ENCODE results near the gene CUBN. TPM values are rescaled to one million over a fixed set of nuclear protein-coding genes. Genes with fewer than 3 reads are reported as not detected.

The CUBN gene
- total RNA-seq, 2 donors from 2014 or later: 2.6 to 3.6 TPM

DNA sequence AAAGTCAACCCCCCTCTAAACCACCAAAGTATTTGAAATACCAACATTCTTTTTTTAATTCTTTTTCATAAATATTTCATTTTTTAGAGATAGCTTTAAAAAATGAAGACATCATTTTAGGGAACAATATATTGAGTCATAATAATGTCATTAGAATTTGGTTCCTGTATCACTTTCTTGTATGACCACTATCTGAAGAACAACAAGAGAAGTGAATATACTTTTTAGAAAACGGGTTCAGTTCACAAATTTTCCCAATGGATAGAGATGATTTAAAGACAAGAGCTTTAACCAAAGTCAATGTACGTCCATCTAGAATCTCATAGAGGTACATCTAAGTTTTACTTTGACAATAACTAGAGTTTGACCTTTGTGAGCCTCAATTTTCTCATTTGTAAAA lies 48.2 kb downstream of the CUBN start:
- H3K4me1 ChIP-seq: no peaks in the 10 kb centered on the region
- ATAC-seq (no peak), DNase-seq (no peak)
- TF ChIP-seq, protein P1, sequence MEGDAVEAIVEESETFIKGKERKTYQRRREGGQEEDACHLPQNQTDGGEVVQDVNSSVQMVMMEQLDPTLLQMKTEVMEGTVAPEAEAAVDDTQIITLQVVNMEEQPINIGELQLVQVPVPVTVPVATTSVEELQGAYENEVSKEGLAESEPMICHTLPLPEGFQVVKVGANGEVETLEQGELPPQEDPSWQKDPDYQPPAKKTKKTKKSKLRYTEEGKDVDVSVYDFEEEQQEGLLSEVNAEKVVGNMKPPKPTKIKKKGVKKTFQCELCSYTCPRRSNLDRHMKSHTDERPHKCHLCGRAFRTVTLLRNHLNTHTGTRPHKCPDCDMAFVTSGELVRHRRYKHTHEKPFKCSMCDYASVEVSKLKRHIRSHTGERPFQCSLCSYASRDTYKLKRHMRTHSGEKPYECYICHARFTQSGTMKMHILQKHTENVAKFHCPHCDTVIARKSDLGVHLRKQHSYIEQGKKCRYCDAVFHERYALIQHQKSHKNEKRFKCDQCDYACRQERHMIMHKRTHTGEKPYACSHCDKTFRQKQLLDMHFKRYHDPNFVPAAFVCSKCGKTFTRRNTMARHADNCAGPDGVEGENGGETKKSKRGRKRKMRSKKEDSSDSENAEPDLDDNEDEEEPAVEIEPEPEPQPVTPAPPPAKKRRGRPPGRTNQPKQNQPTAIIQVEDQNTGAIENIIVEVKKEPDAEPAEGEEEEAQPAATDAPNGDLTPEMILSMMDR (IDR thresholded peaks at IDR 0.05): no peak
- TF ChIP-seq POLR2A (IDR thresholded peaks at IDR 0.05): no peak
- no peak overlapping the region for H3K4me3 ChIP-seq
- no peak overlapping the region for H3K27ac ChIP-seq
- WGBS, 2 donors: 67 to 76% methylated on average over 2 of the region's 2 CpGs
- intact Hi-C loops (cut with DNase I): no loop called here
- H3K27me3 ChIP-seq: no peaks in the 10 kb centered on the region
- no peaks in the 10 kb centered on the region for H3K9me3 ChIP-seq
- no peaks in the 10 kb centered on the region for H3K36me3 ChIP-seq (replicated peaks in 1 of 2; ENCODE audit: insufficient read depth in 1 of 2, low read depth in 2 of 2)

- intact Hi-C loops (cut with DNase I): no loop called here
- DNase-seq: no peak
- Histone ChIP-seq H3K36me3 (replicated peaks in 1 of 2; ENCODE audit: insufficient read depth in 1 of 2, low read depth in 2 of 2) (no peaks in the 10 kb centered on the region), H3K27me3 (no peaks in the 10 kb centered on the region), H3K4me3 (no peak overlapping the region), H3K9me3 (no peaks in the 10 kb centered on the region), H3K27ac (no peak overlapping the region), H3K4me1 (no peaks in the 10 kb centered on the region)
- TF ChIP-seq POLR2A (IDR thresholded peaks at IDR 0.05): no peak
- TF ChIP-seq, protein P1 (IDR thresholded peaks at IDR 0.05): no peak
- 76 to 84% methylated on average over 2 of the region's 2 CpGs for WGBS, 2 donors
- ATAC-seq: no peak
These were observed 51.7 kb downstream of the CUBN start for GRCh38 chr10:17077890-17078289.

DNA sequence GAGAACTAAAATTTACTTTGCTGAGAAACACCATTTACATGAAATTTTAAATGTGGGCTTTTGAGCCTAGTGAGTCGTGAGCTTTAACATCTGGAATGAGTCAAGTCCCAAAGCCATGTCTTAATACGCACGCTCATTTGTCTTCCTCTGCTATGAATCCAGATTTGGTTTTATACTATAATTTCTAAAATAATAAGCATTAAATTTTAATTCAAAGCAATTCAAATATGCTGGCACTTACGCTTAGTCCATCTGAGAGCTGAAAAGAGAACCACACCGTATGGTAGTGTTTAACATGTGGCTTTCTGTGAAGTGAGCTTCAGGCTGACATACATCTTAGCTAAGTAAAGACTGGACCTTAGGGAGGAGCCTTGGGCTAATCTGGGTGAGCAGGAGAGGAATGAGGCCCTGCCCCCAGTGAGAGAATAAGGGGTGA lies 52.2 kb downstream of the CUBN start:
- Histone ChIP-seq H3K27me3 (no peaks in the 10 kb centered on the region), H3K4me1 (no peaks in the 10 kb centered on the region), H3K4me3 (no peak overlapping the region), H3K36me3 (replicated peaks in 1 of 2; ENCODE audit: insufficient read depth in 1 of 2, low read depth in 2 of 2) (no peaks in the 10 kb centered on the region), H3K27ac (no peak overlapping the region), H3K9me3 (no peaks in the 10 kb centered on the region)
- no peak for ATAC-seq
- 77 to 88% methylated on average over 5 of the region's 5 CpGs for WGBS, 2 donors
- no peak for DNase-seq
- intact Hi-C loops (cut with DNase I): no loop called here
- TF ChIP-seq, protein P1 (IDR thresholded peaks at IDR 0.05): no peak
- TF ChIP-seq POLR2A (IDR thresholded peaks at IDR 0.05): no peak

GRCh38 chr10:17076626-17077345 lies 52.8 kb downstream of the CUBN start:
- Histone ChIP-seq H3K27me3 (no peaks in the 10 kb centered on the region), H3K4me3 (no peak overlapping the region), H3K36me3 (replicated peaks in 1 of 2; ENCODE audit: insufficient read depth in 1 of 2, low read depth in 2 of 2) (no peaks in the 10 kb centered on the region), H3K27ac (no peak overlapping the region), H3K9me3 (no peaks in the 10 kb centered on the region), H3K4me1 (no peaks in the 10 kb centered on the region)
- 68 to 71% methylated on average over 8 of the region's 8 CpGs for WGBS, 2 donors
- DNase-seq (no peak), ATAC-seq (no peak)
- intact Hi-C loops (cut with DNase I): no loop called here
- TF ChIP-seq, protein P1 (IDR thresholded peaks at IDR 0.05): no peak
- TF ChIP-seq POLR2A (IDR thresholded peaks at IDR 0.05): no peak
